ENCODE results near the gene LRRC28. TPM values are rescaled to one million over a fixed set of nuclear protein-coding genes. Genes with fewer than 3 reads are reported as not detected.
A peak's percentile ranks its signal among the peaks of the same experiment; 100 is the strongest.

Gene LRRC28
- total and polyA plus RNA-seq, 9 of the 15 experiments (the other 6 are each of a cell fraction or from before 2014, with no cell fraction given): 5.5 to 17.4 (median 7.9) TPM

GRCh38 chr15:99390667-99391066, 139.4 kb downstream of the LRRC28 start:
- ATAC-seq: no peak
- H3K9ac ChIP-seq (ENCODE audit: insufficient read depth in 1 of 2, low read depth in 2 of 2, low read length in 2 of 2): no peak overlapping the region
- H3K9me1 ChIP-seq (ENCODE audit: control insufficient read depth, insufficient read depth, low read length): no peaks in the 10 kb centered on the region
- no peak for DNase-seq (ENCODE audit: extremely low read depth in 1 of 4, low spot score in 3 of 4)
- H3K27ac ChIP-seq (ENCODE audit: extremely low read depth, low read depth, low read length): no peak overlapping the region
- no peaks in the 10 kb centered on the region for H3K27me3 ChIP-seq (ENCODE audit: control insufficient read depth in 2 of 2, insufficient read depth in 2 of 2, low read length in 2 of 2)
- no peaks in the 10 kb centered on the region for H3K79me2 ChIP-seq (ENCODE audit: control insufficient read depth, insufficient read depth, low read length)
- H2AFZ ChIP-seq (ENCODE audit: low read depth, low read length): no peak overlapping the region
- TF ChIP-seq CTCF (IDR thresholded peaks at IDR 0.05 in 2 of 3, conservative IDR thresholded peaks at IDR 0.05 in 1 of 3; ENCODE audit: insufficient read depth in 2 of 3, low read depth in 1 of 3, low read length in 3 of 3): 0 out of 6 replicates have a peak, but pooled peaks of 1 of the 3 experiments have one; percentile 9
- no peak for TF ChIP-seq MITF (IDR thresholded peaks at IDR 0.05)
- WGBS (ENCODE audit: insufficient coverage, low coverage, missing lambda C conversion rate): 6% methylated on average over 5 of the region's 5 CpGs
- 0 out of 2 replicates have a peak, but pooled peaks cover 2% of the 10 kb centered on the region for H3K9me3 ChIP-seq (replicated peaks; ENCODE audit: control insufficient read depth, insufficient read depth, low read depth, low read length)
- H3K4me2 ChIP-seq (ENCODE audit: insufficient read depth, low read length): no peak overlapping the region
- in situ Hi-C loops (cut with MboI): no loop called here
- CTCF ChIA-PET (ENCODE audit: low intra/inter-chr PET ratio): no interaction called here
- BruUV-seq (replicated peaks): no TSS peak
- peaks cover 0 to 1% of the 10 kb centered on the region in 2 experiments; a peak in 3 of 5 replicates for H3K4me1 ChIP-seq (replicated peaks in 1 of 2; ENCODE audit: control insufficient read depth in 2 of 2, insufficient read depth in 2 of 2, low read length in 2 of 2)
- intact Hi-C loops (cut with micrococcal nuclease): no loop called here
- no peak overlapping the region for H3K4me3 ChIP-seq
- FAIRE-seq: no peak
- POLR2A ChIA-PET: interaction anchor here (0.6 kb wide), 1 partner anchor 8 kb away, joined by 3 read pairs; no protein-coding TSS in a partner anchor
- no peaks in the 10 kb centered on the region for H3K36me3 ChIP-seq (ENCODE audit: control insufficient read depth, insufficient read depth, low read length)
- H4K20me1 ChIP-seq (replicated peaks; ENCODE audit: control insufficient read depth, insufficient read depth, low read length): no peaks in the 10 kb centered on the region

Data from K562 (cell line).